Measurements from ENCODE around the gene PAX7.
"Not testable (repeated sequence)": the region's sequence is repeated elsewhere in the genome, so short reads cannot be mapped to it uniquely, and the experiment has no call there.

PAX7 gene

DNA sequence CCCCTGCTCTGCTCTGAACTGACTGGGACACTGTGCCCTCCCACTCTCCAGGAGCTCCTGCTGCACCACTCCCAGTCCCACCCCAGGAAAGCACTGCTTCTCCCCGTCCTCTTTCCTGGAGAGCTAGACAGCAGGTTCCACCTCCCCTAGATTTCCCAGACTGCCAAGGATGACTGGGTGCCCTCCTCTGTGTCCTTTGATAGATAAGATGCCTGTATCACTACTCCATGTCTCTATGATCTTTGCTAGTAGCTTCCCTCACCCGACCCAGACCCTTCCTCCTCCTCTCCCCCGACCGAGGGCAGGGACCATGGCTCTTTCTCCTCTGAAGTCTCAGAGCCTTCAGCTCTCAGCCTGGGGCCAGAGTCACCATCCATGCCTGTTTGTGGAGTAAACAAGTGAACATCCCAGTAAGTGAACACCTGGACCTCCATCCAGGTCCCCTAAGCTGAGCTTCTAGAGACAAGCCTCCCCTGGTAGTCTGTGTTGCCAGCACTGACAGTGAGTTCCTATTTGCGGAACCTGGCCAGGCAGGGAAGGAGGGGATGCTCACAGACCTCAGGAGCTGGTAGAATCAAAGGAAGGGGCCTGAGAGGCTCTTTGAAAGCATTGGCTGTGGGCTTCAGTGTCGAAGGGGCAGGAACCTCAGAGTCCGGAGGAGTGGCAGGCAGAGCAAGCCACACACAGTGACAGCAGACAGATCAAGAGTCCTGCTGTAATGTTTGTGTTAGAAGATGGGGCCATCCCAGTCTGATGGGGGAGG is 104.0 kb downstream of the PAX7 start:
- DNase-seq, result no peak

- DNase-seq, result no peak
Measured at GRCh38 chr1:18735224-18735997, 104.8 kb downstream of the PAX7 start.

DNA sequence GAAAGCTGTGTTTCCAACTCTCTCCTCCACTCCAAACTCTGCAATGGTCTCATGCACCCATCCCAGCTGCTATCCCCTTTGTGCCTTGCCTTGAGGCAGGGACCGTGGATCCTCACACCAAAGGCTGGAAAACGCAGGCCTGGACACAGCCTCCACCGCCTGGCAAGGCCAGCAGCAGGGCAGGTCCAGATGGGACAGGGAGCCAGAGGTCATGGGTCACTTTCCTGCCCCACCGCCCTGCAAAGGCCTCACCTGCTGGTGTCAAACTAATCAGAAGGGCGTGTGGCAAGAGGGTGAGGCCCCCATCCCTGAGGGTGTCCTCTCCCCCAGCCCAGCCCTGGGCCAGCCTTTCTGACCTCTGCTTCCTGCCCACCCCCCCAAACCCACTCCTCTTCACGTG is 106.3 kb downstream of the PAX7 start:
- no peak for DNase-seq

DNA sequence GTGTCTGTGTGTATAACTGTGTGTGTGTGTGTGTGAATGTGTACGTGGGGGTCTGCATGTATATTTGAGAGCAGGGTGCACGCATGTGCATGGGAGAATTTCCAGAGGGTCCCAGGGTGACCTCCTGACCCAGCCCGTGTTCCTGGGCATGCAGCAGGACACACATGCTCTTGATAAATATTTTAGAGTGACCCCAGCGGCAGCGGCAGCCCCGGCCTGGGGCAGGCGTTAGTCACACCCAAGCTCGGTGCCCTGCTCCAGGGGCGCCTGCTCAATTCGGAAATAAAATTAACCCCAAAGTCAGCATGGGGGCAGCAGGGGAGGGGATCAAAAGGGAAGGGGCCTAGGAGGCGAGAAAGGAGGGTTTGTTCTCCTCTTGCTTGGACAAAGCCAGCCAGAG is 107.5 kb downstream of the PAX7 start:
- no peak for DNase-seq

GRCh38 chr1:18738617-18739016 is 108.0 kb downstream of the PAX7 start:
- DNase-seq, result no peak

DNA sequence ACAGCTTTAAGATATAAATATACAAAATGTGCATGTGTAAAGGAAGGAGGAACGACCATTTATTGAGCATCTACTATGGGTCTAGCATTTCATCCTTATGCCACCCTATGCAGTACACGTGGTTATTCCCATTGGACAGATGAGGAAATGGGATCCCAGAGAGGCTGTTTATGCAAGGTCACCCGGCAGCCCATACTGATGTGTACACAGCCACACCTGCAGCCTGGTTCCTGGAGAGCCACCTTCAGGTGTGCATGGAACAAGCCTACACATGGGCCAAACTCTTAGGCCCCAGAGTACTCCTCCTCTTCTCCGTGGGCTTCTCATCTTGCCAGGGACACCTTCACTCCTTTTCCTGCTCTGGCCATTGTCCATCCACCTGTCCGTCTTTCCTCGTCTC is 108.8 kb downstream of the PAX7 start:
- DNase-seq, result no peak

DNA sequence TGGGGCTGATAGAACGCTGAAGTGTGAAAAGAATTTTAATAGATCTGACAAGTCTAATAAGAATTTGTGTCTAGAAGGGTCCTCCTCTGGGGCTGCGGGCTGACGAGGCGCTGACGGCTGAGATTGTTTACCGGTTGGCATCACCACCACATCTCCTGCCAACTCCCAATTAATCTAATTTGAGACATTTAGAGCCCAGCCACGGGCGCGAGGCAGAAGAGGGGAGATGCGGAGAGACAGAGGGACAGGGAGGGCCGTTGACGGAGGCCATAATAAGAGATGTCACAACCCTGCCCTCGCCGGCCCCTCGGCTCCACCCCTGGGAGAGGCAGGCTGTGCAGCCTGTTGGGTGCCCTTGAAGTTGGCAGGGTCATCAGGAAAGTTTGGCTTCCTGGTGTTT is 109.3 kb downstream of the PAX7 start:
- DNase-seq, result no peak

DNA sequence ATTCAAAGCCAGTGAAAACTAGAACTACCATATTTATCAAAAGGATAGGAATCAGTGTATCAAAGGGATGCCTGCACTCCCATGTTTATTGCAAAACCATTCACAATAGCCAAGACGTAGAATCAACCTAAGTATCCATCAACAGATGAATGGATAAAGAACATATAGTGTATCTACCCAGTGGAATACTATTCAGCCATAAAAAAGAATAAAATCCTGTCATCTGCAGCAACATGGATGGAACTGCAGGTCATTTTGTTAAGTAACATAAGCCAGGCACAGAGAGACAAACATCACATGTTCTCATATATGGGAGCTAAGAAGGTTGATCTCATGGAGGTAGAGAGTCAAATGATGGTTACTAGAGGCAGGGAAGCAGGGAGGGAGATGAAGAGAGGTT is 110.0 kb downstream of the PAX7 start:
- DNase-seq, result no peak

DNA sequence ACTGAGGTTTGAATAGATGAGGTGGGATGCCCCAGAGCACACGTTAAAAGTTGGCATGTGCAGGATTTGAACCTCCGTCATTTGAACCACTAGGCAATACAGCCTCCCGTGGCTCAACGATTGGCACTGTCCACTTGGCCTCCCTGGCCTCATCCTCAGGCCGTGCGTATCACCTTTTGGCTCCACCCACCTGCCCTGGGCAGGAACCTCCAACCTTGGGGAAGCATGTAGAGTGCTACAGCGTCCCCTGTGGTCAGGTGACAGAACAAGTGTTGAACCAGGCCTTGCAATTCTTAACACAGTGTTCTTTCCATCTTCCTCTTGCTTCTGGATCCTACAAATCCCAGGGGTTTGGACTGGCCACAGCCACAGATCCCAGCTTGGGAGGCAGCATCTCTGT is 112.6 kb downstream of the PAX7 start:
- no peak for DNase-seq

GRCh38 chr1:18744381-18744780 is 113.7 kb downstream of the PAX7 start:
- DNase-seq, result not testable (repeated sequence)

- DNase-seq, result no peak
Measured at GRCh38 chr1:18746981-18747380, 116.3 kb downstream of the PAX7 start.

- DNase-seq, result no peak
Measured at GRCh38 chr1:18747671-18748070, 117.0 kb downstream of the PAX7 start.

DNA sequence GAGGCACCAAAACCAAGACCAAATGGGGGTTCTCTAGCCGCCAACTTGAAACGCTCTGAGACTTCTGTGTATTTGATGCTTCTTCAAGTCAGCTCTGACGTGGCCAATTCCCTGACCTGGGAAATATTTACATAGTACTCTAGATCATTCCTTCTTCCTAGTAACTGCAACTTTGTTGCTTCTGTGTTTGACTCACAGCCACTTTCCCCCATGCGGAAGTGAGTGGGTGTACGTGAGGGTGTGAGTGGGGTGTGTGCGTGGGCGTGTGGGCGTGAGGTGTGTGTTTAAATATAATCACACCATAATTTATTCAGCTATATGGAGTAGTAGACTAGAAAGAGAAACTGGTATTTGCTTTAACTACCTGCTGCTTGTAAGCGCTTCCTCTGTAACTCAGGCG is 117.8 kb downstream of the PAX7 start:
- no peak for DNase-seq

DNA sequence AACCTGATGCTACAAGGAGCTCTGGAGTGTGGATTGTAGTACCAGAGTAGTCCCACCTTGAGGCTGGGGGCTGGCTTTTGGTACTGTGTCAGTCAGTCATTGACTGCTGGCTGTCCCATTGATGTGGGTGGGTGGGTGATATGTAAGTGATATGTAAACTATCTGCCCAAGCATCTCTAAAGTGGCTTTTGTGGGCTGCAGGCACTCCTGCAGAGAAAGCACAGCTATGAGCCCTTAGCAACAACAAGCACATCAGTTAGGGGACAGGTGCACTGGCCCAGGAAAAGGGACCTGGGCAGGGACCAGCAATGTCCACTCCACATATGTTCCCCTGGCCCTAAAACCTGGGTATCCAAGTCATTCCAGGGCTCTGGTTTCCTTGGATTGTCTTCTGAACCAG is 118.9 kb downstream of the PAX7 start:
- DNase-seq, result no peak

GRCh38 chr1:18750600-18750999 is 120.0 kb downstream of the PAX7 start:
- no peak for DNase-seq

- DNase-seq, result no peak
Measured at GRCh38 chr1:18751425-18751824, 120.8 kb downstream of the PAX7 start.

DNA sequence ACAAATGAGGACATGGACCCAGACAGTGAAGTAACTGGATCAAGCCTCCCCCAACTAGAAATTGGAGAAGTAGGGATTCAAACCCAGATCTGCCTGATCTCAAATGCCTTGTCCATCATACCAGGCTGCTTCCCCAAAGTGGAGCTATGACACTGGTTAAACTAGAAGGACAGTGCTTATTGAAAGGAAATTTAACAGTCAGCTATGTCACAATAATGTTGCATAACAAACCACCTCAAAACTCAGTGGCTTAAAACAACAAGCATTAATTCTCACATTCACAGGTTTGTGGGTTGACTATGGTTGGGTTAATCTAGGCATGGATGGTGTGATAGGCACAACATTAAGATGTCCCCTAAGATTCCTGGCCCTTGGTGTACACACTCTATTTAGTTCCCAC is 121.8 kb downstream of the PAX7 start:
- DNase-seq, result no peak

GRCh38 chr1:18760156-18760555 is 129.5 kb downstream of the PAX7 start:
- DNase-seq, result no peak

DNA sequence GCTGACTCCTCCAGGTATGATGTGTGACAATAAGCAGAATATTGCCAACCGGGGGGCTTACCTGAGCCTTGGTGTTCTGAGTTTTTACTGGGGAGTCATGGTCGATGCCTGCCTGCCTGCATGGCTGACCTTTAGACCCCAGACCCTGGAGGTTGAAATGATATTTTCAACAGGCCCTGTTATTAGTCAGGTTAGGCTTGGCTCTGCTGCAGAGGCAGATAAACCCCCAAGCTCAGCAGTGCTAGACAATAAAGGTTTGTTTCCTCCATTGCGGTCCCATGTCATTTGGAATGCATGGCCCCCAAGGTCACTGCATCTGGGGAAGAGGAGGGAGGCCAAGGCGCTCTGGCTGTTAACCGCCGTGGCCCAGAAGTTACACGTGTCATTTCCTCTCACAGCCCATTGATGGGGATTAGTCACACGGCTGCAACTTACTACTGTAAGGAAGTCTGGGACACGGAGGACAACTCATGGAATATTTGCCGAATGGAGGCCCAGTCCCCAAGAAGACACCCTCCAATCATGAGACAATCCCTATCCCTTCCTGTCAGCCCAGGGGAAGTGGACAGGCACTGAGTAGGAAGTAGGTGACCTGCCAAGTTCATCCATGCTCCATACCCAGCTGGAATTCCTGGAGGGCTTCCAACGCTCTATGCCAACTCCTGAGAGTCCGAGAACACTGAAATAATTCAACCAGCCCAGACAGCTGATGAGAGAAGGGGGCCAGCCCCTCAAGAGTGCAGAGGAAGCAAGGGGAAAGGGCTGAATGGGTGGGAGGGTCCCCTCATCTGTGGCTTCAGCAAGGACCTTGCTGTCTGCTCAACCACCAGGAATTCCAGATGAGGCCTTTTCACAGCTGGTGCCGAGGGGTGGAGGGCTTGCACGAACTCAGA is 131.5 kb downstream of the PAX7 start:
- no peak for DNase-seq

GRCh38 chr1:18764362-18764761 is 133.7 kb downstream of the PAX7 start:
- DNase-seq, result no peak

DNA sequence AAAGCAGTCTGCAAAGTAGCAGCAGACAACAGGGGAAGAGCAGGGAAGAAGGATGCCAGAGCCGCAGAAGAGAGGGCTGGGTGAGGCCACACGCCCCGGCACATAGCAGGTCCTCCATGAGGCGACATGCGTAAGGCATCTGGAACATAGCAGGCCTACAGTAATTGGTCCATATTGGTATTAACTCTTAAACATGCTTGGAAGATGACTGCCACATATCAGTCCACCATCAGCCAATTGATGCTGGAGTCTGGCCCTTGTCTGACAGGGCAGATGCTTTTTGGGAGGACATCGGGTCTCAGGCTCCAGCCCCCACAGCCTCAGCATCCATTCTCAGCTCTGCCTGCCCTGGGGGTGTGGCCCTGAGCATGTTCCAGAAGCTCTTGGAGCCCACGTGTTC is 135.1 kb downstream of the PAX7 start:
- no peak for DNase-seq

- DNase-seq, result no peak
Measured at GRCh38 chr1:18766328-18766727, 135.7 kb downstream of the PAX7 start.

- DNase-seq, result not testable (repeated sequence)
Measured at GRCh38 chr1:18767576-18767975, 136.9 kb downstream of the PAX7 start.

- no peak for DNase-seq
Measured at GRCh38 chr1:18768086-18768485, 137.4 kb downstream of the PAX7 start.
